ENCODE data around the gene SUGP1.
"Not testable (repeated sequence)": the region's sequence is repeated elsewhere in the genome, so short reads cannot be mapped to it uniquely, and the experiment has no call there.

SUGP1 gene

GRCh38 chr19:19320361-19321140 is at the start of gene SUGP1, which contains the start of gene MAU2:
SUGP1 (minus strand) TSS chr19:19320509; CDS start chr19:19320496, 13 bp downstream.
MAU2 (plus strand) TSS chr19:19320829; CDS start chr19:19320860, 31 bp downstream.
- peak; percentile 99 for DNase-seq

GRCh38 chr19:19368087-19368486 is 47.8 kb upstream of the SUGP1 start:
- no peak for DNase-seq

GRCh38 chr19:19366434-19367396 is 46.4 kb upstream of the SUGP1 start:
- peak; percentile 74 for DNase-seq

- no peak for DNase-seq
Observed at GRCh38 chr19:19362075-19362474, 41.8 kb upstream of the SUGP1 start.

GRCh38 chr19:19361075-19361594 is 40.8 kb upstream of the SUGP1 start:
- peak; percentile 89 for DNase-seq

GRCh38 chr19:19356901-19357566 is 36.7 kb upstream of the SUGP1 start:
- DNase-seq = no peak

- DNase-seq = no peak
Observed at GRCh38 chr19:19356500-19356899, 36.2 kb upstream of the SUGP1 start.

GRCh38 chr19:19355606-19356139 is 35.4 kb upstream of the SUGP1 start:
- DNase-seq = no peak

- no peak for DNase-seq
Observed at GRCh38 chr19:19354932-19355331, 34.6 kb upstream of the SUGP1 start.

GRCh38 chr19:19354007-19354406 is 33.7 kb upstream of the SUGP1 start:
- no peak for DNase-seq

- DNase-seq = no peak
Observed at GRCh38 chr19:19352823-19353222, 32.5 kb upstream of the SUGP1 start.

GRCh38 chr19:19350756-19351155 is 30.4 kb upstream of the SUGP1 start:
- not testable (repeated sequence) for DNase-seq

GRCh38 chr19:19349365-19349764 is 29.1 kb upstream of the SUGP1 start:
- no peak for DNase-seq

- no peak for DNase-seq
Observed at GRCh38 chr19:19348266-19348665, 28.0 kb upstream of the SUGP1 start.

GRCh38 chr19:19347401-19348110 is 27.2 kb upstream of the SUGP1 start:
- DNase-seq = no peak

GRCh38 chr19:19345970-19346369 is 25.7 kb upstream of the SUGP1 start:
- DNase-seq = no peak

- no peak for DNase-seq
Observed at GRCh38 chr19:19345232-19345631, 24.9 kb upstream of the SUGP1 start.

- DNase-seq = no peak
Observed at GRCh38 chr19:19343762-19344161, 23.5 kb upstream of the SUGP1 start.

- DNase-seq = no peak
Observed at GRCh38 chr19:19343016-19343362, 22.7 kb upstream of the SUGP1 start.

GRCh38 chr19:19342086-19343015 is 22.0 kb upstream of the SUGP1 start:
- DNase-seq = peak; percentile 69

- no peak for DNase-seq
Observed at GRCh38 chr19:19341026-19341425, 20.7 kb upstream of the SUGP1 start.

Data from retina (tissue), 1 donor.